ENCODE results near the gene DNTTIP2.

GRCh38 chr1:93837961-93838360, 41.0 kb downstream of the DNTTIP2 start:
- TF ChIP-seq POLR2AphosphoS5 (IDR thresholded peaks at IDR 0.05) (no peak), CTCF (IDR thresholded peaks at IDR 0.05; ENCODE audit: poor library complexity, severe bottlenecking) (no peak), EZH2 (IDR thresholded peaks at IDR 0.05; ENCODE audit: borderline replicate concordance, insufficient read depth, low read length, poor library complexity, severe bottlenecking) (no peak), EP300 (conservative IDR thresholded peaks at IDR 0.05; ENCODE audit: poor library complexity, severe bottlenecking) (no peak)

Data from neural cell (in vitro differentiated cells).